Loucy (cell line): ENCODE data around the gene PTPRK.

ENCODE experiments used
- CTCF ChIP-seq: fragments of 200-600 bp; sonication (generic); conservative IDR thresholded peaks from 2 replicates; pipeline ENCODE4 v1.5.1; 2014; ENCODE audit warnings: mild to moderate bottlenecking, antibody characterized with exemption, low read length
- EZH2phosphoT487 ChIP-seq: fragments of 200-600 bp; IDR thresholded peaks from 2 replicates; pipeline ENCODE4 v1.6.1; 2018; ENCODE audit warnings: antibody characterized with exemption, mild to moderate bottlenecking, moderate library complexity, borderline replicate concordance

DNA sequence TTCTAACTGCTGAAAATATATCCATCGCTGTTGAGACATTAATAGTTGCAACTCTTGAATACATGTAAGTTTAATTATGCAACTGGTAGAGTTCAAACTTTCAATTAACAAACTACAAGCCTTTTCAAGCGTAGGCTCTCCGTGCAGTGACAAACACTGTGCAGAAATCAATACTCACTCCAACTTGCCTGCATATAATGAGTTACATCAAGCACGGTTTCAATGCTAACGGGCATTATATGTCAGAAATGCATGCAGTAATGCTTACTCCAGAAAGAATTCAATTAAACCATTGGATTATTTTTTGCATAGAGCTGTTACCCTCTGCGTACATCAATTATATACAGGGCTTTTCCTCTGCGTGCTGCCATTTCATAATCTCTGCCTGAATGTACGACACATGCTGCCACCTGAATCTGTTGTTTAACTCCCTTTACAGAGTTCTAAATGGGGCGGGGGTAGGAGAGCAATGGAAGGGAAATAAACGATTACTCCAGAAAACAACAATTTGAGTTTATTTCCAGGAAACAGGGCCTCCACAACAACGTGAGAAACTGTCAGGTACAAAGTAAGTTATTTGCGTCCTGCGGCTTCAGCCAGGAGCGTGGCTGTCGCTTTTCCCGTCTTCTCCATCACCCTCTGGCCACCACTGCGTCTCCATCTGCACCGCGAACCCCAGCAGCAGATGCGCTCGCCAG lies 1.8 kb downstream of the PTPRK start:
- TF ChIP-seq CTCF (no peak), EZH2phosphoT487 (no peak)
